Measurements from ENCODE around the gene ZNF483.

ZNF483 gene

DNA sequence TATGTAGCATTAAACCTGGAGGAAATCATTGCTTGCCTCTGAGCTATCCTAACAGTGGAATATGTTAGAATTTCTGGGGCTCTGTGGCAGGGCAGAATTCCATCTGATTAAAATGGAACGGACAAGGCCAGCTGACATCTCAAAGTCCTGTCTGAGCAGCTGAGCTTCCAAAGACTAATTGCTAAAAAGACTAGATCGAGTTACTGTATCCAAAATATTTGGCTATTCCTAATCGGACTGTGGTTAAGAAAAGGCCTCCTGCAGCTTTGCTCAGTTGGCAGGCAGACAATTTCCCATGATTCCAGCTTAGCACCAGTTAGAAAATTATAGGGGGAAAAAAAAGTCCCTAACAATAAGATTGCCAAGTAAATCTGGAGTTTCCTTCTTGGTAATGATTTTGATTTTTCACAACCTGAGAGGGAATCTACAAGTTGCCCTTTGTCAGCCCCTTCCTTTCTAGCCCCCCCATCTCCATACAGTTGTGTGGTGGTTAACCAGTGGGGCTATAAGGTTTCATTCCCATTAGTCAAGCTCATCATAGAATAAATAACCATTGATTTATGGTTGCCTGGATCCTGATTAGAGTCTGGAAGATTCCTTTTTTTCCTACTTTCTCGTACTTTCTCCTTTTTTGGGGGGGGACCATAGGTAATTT lies 48.1 kb downstream of the ZNF483 start:
- no peaks in the 10 kb centered on the region for H3K36me3 ChIP-seq (ENCODE audit: insufficient read depth, low read length)
- H3K4me2 ChIP-seq (ENCODE audit: low read length): no peak overlapping the region
- no peaks in the 10 kb centered on the region for H3K9me2 ChIP-seq (ENCODE audit: low read depth, low read length)
- H3K9ac ChIP-seq (ENCODE audit: low read length): no peak overlapping the region
- 0 out of 2 replicates have a peak, but pooled peaks cover 4% of the 10 kb centered on the region for H3K27me3 ChIP-seq (ENCODE audit: insufficient read depth, low read length)
- no peaks in the 10 kb centered on the region for H3K79me2 ChIP-seq (ENCODE audit: insufficient read depth, low read length)
- no peak for TF ChIP-seq EZH2 (IDR thresholded peaks at IDR 0.05; ENCODE audit: borderline replicate concordance, low read length)
- no peak for TF ChIP-seq CTCF (IDR thresholded peaks at IDR 0.05; ENCODE audit: low read length)
- H3K27ac ChIP-seq (ENCODE audit: low read depth, low read length, poor library complexity, severe bottlenecking): no peak overlapping the region
- H4K20me1 ChIP-seq (ENCODE audit: insufficient read depth, low read length): no peaks in the 10 kb centered on the region
- H3K9me3 ChIP-seq (ENCODE audit: low read length): 0 out of 2 replicates have a peak, but pooled peaks cover 3% of the 10 kb centered on the region
- H3K4me1 ChIP-seq (ENCODE audit: insufficient read depth, low read length, severe bottlenecking): no peaks in the 10 kb centered on the region
- no peak overlapping the region for H2AFZ ChIP-seq (ENCODE audit: low read length)
- no peaks in the 10 kb centered on the region for H3F3A ChIP-seq (ENCODE audit: insufficient read depth, low read length)
- H3K4me3 ChIP-seq (ENCODE audit: low read depth, low read length, poor library complexity, severe bottlenecking): no peak overlapping the region

DNA sequence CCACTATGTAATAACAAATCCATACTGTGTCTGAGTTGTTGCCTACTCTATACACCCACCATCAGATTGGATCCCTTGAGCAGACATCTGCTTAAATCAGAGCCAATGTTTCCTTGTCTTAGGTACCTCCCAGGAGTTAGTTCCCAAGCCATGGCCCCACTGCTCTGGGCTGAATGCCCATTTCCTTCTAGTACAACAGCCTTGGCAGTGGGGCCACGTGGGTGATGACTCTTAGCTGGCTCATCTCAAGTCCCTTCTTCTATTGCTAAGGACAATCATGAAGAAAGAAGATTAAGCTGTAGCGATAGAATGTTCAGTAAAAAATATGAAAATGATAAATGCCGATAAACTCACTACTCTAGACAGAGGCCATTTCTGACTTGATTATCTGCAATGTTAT lies 57.9 kb downstream of the ZNF483 start:
- Histone ChIP-seq H3K9me2 (ENCODE audit: low read depth, low read length) (no peaks in the 10 kb centered on the region), H3K4me2 (ENCODE audit: low read length) (no peak overlapping the region), H3K4me3 (ENCODE audit: low read depth, low read length, poor library complexity, severe bottlenecking) (no peak overlapping the region), H3K4me1 (ENCODE audit: insufficient read depth, low read length, severe bottlenecking) (no peaks in the 10 kb centered on the region), H3K9ac (ENCODE audit: low read length) (no peak overlapping the region), H4K20me1 (ENCODE audit: insufficient read depth, low read length) (no peaks in the 10 kb centered on the region), H3K9me3 (ENCODE audit: low read length) (no peaks in the 10 kb centered on the region), H3K27ac (ENCODE audit: low read depth, low read length, poor library complexity, severe bottlenecking) (no peak overlapping the region), H2AFZ (ENCODE audit: low read length) (no peak overlapping the region), H3K27me3 (ENCODE audit: insufficient read depth, low read length) (no peaks in the 10 kb centered on the region), H3K36me3 (ENCODE audit: insufficient read depth, low read length) (no peaks in the 10 kb centered on the region), H3K79me2 (ENCODE audit: insufficient read depth, low read length) (no peaks in the 10 kb centered on the region), H3F3A (ENCODE audit: insufficient read depth, low read length) (no peaks in the 10 kb centered on the region)
- no peak for TF ChIP-seq EZH2 (IDR thresholded peaks at IDR 0.05; ENCODE audit: borderline replicate concordance, low read length)
- TF ChIP-seq CTCF (IDR thresholded peaks at IDR 0.05; ENCODE audit: low read length): no peak

- H3K36me3 ChIP-seq (ENCODE audit: insufficient read depth, low read length): no peaks in the 10 kb centered on the region
- H4K20me1 ChIP-seq (ENCODE audit: insufficient read depth, low read length): no peaks in the 10 kb centered on the region
- H3K9me2 ChIP-seq (ENCODE audit: low read depth, low read length): no peaks in the 10 kb centered on the region
- H3K4me1 ChIP-seq (ENCODE audit: insufficient read depth, low read length, severe bottlenecking): no peaks in the 10 kb centered on the region
- no peak overlapping the region for H3K27ac ChIP-seq (ENCODE audit: low read depth, low read length, poor library complexity, severe bottlenecking)
- H3K27me3 ChIP-seq (ENCODE audit: insufficient read depth, low read length): no peaks in the 10 kb centered on the region
- H3K79me2 ChIP-seq (ENCODE audit: insufficient read depth, low read length): no peaks in the 10 kb centered on the region
- H3K9me3 ChIP-seq (ENCODE audit: low read length): no peaks in the 10 kb centered on the region
- no peak overlapping the region for H2AFZ ChIP-seq (ENCODE audit: low read length)
- no peaks in the 10 kb centered on the region for H3F3A ChIP-seq (ENCODE audit: insufficient read depth, low read length)
- TF ChIP-seq CTCF (IDR thresholded peaks at IDR 0.05; ENCODE audit: low read length) (no peak), EZH2 (IDR thresholded peaks at IDR 0.05; ENCODE audit: borderline replicate concordance, low read length) (no peak)
- H3K9ac ChIP-seq (ENCODE audit: low read length): no peak overlapping the region
- no peak overlapping the region for H3K4me3 ChIP-seq (ENCODE audit: low read depth, low read length, poor library complexity, severe bottlenecking)
- H3K4me2 ChIP-seq (ENCODE audit: low read length): no peak overlapping the region
These were observed 61.4 kb downstream of the ZNF483 start for GRCh38 chr9:111586378-111586777.

All from OCI-LY1 (cell line).